ENCODE measurements around the gene LSMEM2.

The LSMEM2 gene

DNA sequence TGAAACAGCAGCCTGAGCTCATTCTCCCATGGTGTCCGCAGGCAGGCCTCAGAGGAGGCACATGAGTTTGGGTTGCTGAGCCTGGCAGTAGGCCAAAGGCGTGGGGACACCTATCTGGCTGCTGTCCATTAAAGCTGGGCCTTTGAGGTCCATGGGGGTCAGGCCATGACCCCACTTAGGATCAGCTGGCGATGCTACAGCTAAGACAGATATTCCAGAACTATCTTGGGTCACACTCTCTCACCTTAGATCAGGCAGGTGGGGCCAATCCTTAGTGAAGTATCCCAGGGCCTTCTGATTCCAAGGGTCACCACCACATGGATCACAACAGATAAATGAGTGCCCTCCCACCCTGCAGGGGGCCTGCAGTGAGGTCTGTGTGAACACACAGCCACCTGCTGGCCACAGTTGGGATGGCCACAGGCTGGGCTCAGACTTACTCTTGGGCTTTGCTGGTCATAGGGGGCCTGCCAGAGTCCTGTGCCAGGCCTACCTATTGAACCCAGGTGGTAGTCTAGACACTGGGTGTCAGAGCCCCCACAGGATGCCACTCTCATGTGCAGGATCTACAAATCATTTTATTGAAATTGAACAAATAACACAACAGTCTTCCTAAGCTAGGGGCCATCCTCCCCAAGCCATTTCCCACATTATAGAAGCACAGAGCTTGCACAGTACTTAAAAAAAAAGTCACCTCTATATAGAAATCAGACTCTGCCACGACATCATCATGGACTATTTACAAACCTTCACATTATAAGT, 45.6 kb downstream of the LSMEM2 start:
- DNase-seq = peak; percentile 33

DNA sequence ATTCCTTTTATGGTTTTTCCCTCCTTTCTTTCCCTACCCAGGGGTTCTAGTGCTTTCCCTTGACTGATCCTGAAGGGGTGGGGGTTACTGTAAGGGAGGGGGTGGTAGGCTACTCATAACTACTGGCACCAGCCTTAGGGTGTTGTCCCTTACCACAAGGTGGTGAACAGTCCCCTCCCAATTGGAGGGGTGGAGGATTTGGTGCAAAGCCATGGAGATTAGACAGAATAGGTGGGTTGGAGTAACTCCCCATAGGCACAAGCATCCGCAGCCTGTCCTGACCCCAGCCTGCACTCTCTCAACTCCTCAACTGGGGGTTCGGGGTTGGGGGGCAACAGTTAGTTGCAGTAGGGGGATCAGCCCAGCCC, 46.2 kb downstream of the LSMEM2 start:
- DNase-seq = no peak

DNA sequence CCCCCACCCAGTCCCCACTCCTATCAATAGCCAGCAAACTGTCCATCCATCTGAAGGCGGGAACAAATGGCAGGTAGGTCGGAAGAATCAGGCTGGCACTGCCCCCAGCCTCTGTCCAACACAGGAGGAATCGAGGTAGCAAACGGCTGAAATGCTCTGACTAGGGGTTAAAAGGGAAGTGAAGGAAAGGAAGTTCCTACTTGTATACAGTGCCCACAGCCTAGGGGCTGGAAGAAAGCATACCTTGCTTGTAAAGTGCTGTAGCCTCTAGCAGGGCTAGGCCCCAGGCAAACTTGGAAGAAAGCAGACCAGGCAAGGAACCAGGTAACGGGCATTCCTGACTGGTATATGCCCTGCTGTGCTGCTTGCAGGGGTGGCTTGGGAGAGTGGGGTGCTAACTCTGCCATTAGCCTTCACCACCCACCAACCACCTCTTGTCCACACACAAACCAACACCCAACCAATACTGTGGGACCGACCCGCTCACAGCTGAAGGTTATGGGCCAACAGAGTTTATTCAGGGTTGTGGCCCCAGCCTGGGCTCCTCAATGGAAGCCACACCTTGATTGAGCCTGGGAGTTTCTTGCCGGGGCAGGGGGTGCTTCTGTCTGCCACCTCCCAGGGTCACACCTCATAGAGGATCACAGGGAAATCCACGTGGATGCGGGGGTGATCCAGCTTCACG, 46.8 kb downstream of the LSMEM2 start:
- no peak for DNase-seq

DNA sequence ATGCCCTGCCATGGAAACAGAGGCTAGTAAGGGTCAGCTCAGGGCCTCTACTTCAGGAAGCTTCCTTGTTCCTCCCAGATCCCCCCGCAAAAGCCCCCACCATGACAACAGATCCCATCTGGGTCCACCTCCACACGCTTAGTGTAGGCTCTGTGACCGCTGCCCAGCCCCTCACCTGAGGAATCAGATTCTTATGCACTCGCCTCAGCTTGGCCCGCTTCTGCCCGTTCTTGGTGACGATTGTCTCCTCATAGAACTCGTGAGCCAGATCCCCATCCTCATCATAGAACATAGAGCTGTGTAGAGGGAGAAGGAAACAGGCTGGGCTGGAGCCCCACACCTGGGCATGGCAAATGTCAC, 47.3 kb downstream of the LSMEM2 start:
- no peak for DNase-seq

DNA sequence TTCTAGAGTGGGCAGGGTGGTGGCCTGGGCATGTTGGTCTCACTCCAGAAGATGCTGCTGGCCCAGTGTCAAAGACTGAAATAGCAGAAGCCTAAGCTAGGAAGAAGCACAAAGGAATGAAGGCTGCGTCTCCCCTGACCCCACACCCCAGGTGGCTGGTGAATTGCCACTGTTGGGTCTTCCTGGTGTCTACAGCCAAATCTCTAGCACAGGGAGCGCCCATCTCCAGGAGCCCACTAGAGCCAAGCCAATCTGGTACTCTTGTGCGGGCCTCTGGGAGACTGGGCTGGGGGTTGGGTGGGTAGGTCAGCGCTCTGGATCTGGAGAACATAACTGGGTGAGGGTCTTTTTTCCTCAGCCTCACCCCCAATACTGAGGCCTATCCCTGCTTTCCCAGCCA, 48.2 kb downstream of the LSMEM2 start:
- DNase-seq = no peak

DNA sequence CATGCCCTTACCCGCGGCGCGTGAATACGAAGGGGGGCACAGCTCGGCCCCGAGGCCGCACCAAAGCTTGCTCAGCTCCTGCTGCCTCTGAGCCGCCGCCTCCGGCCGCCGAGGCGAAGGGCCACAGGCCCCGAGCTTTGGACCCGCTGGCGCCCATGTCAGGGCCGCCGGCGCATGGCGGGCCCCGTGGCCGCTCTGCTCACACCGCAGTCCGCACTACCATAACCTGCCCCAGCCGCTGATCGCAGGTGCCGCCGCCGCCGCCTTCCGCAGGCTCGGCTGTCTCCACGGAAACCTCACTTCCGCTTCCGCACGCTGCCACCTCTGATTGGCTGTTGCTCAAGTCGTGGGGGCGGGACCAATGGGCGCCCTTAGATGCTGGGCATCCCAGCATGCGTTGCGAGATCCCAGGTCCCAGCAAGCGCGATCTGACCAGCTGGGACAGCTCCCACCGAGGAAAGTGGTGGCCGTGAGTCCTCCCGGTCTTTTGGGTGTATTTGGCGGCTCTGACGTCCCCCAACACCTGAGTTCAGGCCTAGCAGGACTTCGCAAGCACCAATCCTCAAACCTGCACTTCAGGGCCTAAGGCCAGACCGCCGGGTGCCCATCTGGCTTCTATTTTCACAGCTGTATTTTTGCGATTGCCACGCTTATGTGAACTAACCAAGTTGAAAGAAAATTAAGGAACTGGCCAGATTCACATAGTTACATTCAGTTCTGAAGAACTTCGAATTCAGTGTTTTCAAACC, 49.2 kb downstream of the LSMEM2 start, which contains the start of gene TUSC2:
TUSC2 (minus strand) TSS at position 281 of the 749 bp plus-strand sequence; CDS start at position 157, 124 bp downstream.
- peak; percentile 95 for DNase-seq

DNA sequence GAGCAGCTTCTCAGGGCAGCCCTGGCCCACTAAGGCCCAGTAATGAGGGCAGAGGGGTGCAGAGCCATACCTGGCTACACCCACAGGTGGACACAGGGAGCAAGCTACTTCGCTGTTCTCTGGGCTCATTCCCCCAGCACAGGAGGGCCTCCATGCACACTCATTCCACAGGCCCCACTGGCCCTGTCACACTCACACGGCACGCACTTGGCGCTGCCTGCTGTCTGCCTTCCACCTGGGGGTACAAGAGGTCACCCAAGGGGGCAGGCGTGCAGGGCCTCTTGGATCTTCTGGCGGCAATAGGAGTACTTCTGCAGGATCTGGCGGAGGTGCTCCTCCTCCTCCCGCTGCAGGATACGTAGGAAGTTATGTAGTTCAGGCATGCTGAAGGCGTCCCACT, 51.4 kb downstream of the LSMEM2 start:
- no peak for DNase-seq

DNA sequence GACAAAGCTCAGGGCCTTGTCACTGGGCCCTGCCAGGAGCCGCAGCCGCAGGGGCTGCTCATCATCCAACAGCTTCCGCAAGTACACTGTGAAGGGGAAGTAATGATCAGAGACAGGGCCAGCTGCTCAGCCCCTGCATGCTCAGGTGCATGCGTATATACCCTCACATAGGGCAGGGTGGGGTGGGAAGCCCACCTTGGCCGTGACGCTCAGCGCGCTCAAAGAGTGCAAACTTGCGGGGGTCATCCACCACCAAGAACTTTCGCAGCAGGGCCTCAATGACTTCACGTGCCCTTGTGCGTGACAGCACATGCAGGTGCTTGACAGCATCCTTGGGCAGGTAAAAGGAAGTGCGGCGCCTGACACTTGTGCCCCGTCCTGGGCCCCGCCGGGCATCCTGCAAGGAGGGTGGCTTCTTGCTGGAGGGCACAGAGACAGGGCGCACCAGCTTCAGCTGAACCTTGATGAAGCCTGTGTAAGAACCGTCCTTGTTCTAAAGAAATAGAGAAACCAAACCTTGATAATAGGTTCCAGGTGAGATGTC, 52.5 kb downstream of the LSMEM2 start:
- DNase-seq = no peak

DNA sequence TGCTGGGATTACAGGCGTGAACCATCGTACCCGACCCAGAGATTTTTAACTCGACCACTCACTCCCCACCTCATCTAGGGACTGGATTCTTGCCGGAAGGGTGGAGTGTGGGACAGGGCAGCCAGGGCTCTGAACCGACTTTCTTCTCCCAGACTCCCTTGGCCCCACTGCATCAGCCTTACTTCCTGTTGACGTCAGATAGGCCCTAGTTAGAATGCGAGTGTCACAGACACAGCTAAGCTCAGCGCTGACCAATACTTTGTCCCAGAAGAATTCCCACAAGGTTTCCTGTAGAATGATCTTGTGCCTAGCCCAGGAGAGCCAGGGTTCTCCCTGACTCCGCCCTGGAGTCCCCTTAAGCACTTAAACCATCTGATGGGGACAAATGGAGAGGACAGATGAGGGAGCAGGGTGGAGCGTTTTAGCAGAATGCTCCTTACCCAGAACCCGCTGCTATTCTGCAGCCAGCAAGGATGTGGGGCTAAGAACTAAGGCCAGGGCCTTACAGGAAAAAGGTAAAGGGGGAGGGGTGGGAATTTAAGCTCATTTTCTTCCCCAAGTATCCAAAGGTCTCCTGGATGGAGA, 54.9 kb downstream of the LSMEM2 start:
- no peak for DNase-seq

DNA sequence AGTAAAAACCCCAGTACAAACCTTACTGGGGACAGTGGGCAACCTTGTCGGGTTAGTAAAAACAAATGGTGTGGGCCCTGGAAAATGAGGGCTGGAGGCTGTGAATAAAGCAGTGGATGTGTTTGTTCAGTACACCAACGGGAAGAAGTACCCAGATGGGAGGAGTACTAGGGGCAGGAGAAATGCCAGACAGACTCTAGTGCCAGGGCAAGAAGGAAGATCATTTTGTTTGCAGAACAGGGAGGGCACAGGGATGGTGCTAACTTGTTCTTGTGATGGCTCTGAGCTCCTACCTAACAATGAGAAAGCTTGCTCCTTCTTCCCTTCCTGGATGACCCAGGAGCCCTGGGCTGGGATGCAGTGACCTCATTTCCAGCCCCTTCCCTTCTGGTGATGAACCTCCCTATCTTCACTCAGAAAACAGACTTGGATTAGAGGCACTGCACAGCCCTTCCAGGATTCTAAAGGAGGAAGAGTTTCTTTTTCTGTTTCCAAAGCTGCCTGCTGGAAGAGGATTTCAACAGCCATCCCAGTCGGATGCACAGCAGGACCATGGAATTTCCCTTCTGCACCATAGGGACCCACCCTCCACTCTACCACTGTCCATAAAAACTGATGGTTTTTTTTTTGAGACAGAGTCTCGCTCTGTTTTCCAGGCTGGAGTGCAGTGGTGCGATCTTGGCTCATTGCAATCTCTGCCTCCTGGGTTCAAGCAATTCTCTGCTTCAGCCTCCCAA, 55.6 kb downstream of the LSMEM2 start:
- DNase-seq = no peak

DNA sequence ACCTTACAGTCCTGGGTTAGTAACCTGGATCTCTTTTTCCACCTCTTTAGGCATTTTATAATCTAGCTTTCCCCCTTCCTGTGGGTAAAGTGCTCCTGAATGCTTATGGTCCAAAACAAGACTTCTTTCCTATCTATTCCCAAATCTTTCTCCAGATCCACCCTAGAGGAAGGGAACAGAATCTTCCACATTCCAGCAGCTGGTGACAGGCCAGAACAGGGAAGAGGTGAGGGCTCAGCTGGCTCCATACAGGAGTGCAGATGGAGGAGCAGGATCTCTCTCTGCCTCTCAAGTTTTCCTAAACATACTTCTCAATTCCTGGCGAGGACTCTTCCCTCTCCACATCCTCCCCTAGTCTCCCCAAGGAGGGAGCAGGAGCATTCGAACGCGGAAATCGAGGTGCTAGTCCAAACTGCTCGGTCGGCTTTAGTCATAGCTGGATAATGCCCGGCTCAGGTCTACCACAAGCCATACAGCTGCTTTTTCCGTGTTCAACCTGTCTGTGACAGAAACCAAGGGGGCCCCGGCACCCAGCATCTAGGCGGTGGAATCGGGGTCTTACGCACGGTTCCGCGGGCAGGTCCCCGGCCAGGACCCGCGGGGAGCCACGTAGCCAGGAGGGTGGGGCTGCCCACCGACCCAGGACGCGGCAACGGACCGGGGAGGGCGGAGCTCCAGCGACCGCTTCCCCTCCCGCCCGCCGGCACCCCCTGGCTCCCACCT, 57.7 kb downstream of the LSMEM2 start:
- DNase-seq = no peak

DNA sequence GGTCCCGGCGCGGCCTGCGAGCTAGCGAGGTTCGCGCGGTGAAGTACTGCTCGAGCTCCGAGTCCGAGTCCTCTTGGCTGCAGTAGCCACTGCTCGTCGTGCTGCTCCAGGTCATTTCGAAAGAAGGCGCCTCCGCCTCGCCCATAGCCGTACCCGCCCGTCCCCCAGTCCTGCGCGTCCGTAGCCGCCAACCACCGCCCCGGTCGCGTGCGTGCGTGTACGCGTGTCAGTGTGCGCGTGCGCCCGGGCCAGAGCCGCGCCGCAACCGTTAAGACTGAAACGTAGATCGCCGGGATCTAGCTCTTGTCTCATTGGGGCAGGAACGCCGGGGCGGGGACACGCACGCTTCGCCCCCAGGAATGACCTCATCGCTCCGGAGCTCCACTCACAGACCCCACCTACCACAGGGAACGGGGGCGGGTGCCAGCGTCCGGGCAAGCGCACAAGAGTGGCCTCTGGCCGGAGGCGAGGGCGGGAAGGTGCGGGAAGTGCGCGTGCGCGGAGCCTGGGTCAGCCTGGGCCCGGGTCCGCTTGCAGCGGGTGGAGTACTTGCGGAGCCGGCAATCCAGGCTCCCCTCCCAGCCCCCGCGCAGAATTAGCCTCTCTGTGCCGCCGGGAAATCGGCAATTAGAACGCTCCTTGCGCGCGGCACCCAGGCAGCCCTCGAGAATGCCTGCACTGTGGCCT, 58.4 kb downstream of the LSMEM2 start:
- peak; percentile 88 for DNase-seq
